AG09309 (cell line): ENCODE results near the gene RAB8A.

Experiments
- DNase-seq: peaks from one replicate; pipeline ENCODE4 v3.0.0-alpha.2; 2010; ENCODE audit warnings: low read depth
- H3K4me3 ChIP-seq: 2 replicates; pipeline ENCODE4 v1.5.1; 2011; ENCODE audit warnings: mild to moderate bottlenecking, low read depth, low read length, moderate library complexity; ENCODE audit not compliant: control insufficient read depth
- TF ChIP-seq, protein P1 (sequence below): IDR thresholded peaks from 2 replicates; pipeline ENCODE4 v1.5.1; 2011; ENCODE audit warnings: mild to moderate bottlenecking, low read depth, low read length, inconsistent platforms; ENCODE audit not compliant: insufficient read depth, control insufficient read depth; ENCODE audit errors: missing control alignments

Gene RAB8A

DNA sequence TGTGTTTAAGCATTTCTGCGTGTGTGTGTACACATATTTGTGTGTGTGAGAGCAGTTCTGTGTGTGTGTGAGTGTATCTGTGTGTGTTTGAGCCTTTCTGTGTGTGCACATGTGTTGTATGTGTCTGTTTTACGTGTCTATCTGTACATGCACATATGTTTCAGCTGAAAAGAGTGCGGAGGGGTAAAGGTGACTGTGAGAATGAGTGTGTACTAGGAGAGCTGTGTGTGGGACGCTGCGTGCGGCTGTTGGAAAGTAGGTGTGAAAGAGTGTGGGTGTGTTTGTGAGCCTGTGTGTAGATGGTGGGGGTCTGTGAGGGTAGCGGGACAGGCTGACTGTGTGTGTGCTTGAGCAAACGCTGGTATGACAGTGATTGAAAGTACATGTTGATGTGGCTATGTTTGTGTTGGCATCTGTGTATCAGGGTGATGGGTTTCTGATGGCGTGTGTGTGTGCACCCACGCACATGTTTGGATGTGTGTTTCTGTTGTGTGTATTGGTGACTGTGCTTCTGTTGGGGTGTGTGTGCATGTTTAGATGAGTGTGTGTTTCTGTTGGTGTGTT is 42.9 kb upstream of the RAB8A start:
- TF ChIP-seq, protein P1, sequence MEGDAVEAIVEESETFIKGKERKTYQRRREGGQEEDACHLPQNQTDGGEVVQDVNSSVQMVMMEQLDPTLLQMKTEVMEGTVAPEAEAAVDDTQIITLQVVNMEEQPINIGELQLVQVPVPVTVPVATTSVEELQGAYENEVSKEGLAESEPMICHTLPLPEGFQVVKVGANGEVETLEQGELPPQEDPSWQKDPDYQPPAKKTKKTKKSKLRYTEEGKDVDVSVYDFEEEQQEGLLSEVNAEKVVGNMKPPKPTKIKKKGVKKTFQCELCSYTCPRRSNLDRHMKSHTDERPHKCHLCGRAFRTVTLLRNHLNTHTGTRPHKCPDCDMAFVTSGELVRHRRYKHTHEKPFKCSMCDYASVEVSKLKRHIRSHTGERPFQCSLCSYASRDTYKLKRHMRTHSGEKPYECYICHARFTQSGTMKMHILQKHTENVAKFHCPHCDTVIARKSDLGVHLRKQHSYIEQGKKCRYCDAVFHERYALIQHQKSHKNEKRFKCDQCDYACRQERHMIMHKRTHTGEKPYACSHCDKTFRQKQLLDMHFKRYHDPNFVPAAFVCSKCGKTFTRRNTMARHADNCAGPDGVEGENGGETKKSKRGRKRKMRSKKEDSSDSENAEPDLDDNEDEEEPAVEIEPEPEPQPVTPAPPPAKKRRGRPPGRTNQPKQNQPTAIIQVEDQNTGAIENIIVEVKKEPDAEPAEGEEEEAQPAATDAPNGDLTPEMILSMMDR = no peak
- DNase-seq = no peak

DNA sequence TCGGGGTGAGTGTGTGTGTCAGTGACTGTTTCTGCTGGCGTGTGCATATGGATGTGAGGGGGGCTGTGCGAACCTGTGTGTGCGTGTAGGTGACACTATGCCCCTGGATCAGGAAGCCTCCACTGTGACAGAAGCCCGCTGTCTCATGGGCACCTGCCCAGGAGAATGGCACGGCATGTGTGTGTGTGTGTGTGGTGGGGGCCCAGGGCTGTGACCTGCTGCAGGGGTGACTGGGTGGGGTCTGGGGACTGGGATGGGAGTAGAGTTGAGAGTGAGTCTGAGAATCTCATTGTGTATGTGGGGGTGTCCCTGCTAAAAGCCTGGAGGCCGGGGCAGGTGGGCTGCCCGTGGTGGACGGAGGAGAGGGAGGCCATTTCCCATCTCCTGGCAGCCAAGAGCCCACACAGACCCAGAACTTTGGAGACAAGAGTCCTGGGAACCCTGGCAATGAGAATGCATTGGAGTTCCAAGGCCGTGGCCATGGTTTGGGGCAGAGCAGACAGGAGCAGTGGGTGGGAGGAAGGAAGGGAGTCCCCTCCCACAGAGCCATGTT is 41.8 kb upstream of the RAB8A start:
- no peak for DNase-seq
- no peak overlapping the region for H3K4me3 ChIP-seq
- TF ChIP-seq, protein P1 = no peak

More for the DNA sequence above, 42.9 kb upstream of the RAB8A start:
- peak overlapping the region; percentile 30 for H3K4me3 ChIP-seq

DNA sequence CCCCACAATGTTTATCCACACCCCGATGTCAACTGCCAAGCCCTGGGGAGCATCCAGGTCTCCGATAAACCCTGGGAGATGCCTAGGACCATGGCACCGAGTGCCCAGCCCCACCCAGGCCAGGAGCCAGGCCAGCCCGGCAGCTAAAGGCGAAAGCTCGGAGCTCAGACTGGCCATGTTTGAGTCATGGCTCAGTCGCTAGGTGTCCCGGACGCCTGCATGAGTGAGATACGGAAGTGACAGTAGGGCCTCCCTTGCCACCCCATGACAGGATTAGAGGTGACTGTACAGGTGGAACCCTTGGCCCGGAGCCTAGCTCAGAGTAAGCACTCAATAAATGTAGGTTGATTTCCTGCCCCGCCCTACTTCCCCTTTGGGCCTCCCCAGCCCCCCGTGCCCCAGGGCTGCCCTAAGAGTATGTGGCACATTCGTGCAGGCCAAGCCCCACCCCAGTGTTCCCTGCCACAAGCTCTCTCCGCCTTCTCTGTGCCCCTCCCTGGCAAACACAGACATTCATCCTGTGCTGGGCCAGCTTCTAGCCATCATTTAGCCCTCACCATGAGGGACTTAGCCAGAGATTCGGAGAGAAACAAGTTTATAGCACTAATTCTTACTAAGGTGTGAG is 41.2 kb upstream of the RAB8A start:
- no peak for DNase-seq
- H3K4me3 ChIP-seq = no peak overlapping the region

DNA sequence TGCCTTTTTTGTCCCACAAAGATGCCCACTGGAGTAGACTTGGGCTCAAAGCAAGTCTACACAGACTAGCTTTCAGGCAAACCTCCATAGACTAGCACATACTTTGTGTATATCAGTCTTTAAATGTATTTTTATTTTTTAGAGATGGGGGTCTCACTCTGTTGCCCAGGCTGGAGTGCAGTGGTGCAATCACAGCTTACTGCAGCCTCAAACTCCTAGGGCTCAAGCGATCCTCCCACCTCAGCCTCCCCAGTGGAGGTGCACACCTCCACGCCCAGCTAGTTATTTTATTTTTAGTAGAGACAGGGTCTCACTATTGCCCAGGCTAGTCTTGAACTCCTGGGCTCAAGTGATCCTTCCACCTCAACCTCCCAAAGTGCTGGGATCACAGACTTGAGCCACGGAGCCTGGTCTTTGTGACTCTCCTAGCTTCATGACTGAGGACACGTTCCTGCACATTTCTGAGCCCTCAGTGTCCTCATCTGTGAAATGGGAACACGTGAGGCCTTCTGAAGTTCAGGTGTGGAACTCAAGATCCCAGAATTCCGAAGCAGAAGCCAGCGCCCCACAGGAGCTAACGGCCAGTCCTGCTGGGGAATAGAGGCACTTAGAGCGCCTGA is 40.5 kb upstream of the RAB8A start:
- H3K4me3 ChIP-seq = no peak overlapping the region
- TF ChIP-seq, protein P1 = no peak
- no peak for DNase-seq

More for the DNA sequence above, 41.2 kb upstream of the RAB8A start:
- TF ChIP-seq, protein P1 = no peak

DNA sequence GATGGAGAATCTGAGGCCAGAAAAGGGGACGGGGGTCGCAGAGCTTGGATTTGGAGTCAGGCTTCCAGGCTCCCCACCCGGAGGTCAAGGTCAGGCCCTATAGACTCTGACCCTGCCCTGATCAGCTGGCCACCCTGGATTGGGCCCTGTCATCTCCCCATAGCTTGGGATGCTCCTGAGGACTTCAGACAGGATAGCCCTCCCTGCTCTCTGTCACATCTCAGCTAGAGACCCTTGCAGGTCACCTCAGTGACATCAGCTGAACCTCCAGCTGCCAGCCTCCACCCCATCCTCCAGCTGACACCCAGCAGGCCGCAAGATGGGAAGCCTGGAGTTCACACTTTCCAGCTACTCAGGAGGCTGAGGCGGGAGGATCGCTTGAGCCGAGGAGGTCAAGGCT is 38.2 kb upstream of the RAB8A start:
- TF ChIP-seq, protein P1 = no peak
- H3K4me3 ChIP-seq = no peak overlapping the region
- no peak for DNase-seq

DNA sequence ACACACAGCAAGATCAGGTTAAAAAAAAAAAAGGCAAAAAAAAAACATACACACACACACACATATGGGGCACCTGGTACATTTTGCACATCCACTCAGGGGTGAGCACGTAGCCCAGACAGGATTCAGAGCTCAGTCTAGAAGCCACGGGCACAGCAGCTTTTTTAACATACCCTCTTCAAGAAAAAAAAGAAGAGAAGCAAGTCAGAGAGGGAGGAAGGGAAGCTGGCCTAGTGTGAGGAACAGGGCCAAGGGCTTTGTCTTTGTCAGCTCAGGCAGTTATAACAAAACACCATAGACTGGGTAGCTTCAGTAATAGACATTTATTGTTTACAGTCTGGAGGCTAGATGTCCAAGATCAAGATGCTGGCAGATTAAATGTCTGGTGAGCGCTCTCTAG is 37.7 kb upstream of the RAB8A start:
- H3K4me3 ChIP-seq = no peak overlapping the region
- DNase-seq = no peak
- TF ChIP-seq, protein P1 = no peak
